GM19025 (cell line): ENCODE measurements around the gene DNAJC1.

ENCODE experiments used
- ATAC-seq: cut with Tn5 transposase; IDR thresholded peaks from one replicate; pipeline ENCODE4 v1.9.1; 2021; ENCODE audit warnings: mild to moderate bottlenecking, low read depth, moderate library complexity; ENCODE audit not compliant: unreplicated experiment

The DNAJC1 gene

GRCh38 chr10:22010539-22010938 lies 7.0 kb upstream of the DNAJC1 start:
- ATAC-seq: no peak

GRCh38 chr10:22006379-22006884 lies 2.9 kb upstream of the DNAJC1 start:
- ATAC-seq: no peak

- ATAC-seq: no peak
These were observed 2.2 kb upstream of the DNAJC1 start for GRCh38 chr10:22005763-22006162.

GRCh38 chr10:22003964-22004281 lies 393 bp upstream of the DNAJC1 start:
- no peak for ATAC-seq

GRCh38 chr10:22002591-22003176 lies 846 bp downstream of the DNAJC1 start:
- ATAC-seq: peak; percentile 4

GRCh38 chr10:21995557-21995956 lies 8.0 kb downstream of the DNAJC1 start:
- ATAC-seq: no peak

GRCh38 chr10:21993360-21994001 lies 10.0 kb downstream of the DNAJC1 start:
- no peak for ATAC-seq

- ATAC-seq: no peak
These were observed 11.7 kb downstream of the DNAJC1 start for GRCh38 chr10:21991785-21992184.

- no peak for ATAC-seq
These were observed 13.1 kb downstream of the DNAJC1 start for GRCh38 chr10:21990449-21990848.

- peak; percentile 79 for ATAC-seq
These were observed 13.9 kb downstream of the DNAJC1 start for GRCh38 chr10:21989453-21990154.

- ATAC-seq: no peak
These were observed 18.0 kb downstream of the DNAJC1 start for GRCh38 chr10:21985541-21985940.

- ATAC-seq: no peak
These were observed 22.4 kb downstream of the DNAJC1 start for GRCh38 chr10:21981118-21981517.

GRCh38 chr10:21980691-21981090 lies 22.8 kb downstream of the DNAJC1 start:
- ATAC-seq: no peak

GRCh38 chr10:21978191-21978862 lies 25.2 kb downstream of the DNAJC1 start:
- ATAC-seq: no peak

- ATAC-seq: no peak
These were observed 26.8 kb downstream of the DNAJC1 start for GRCh38 chr10:21976739-21977138.

GRCh38 chr10:21976280-21976679 lies 27.2 kb downstream of the DNAJC1 start:
- no peak for ATAC-seq

GRCh38 chr10:21975378-21975990 lies 28.0 kb downstream of the DNAJC1 start:
- no peak for ATAC-seq

- ATAC-seq: no peak
These were observed 30.9 kb downstream of the DNAJC1 start for GRCh38 chr10:21972584-21972983.

GRCh38 chr10:21969326-21970287 lies 33.9 kb downstream of the DNAJC1 start:
- no peak for ATAC-seq
